ENCODE data around the gene SRPRA.

Gene SRPRA

GRCh38 chr11:126233391-126233790 lies 35.3 kb downstream of the SRPRA start:
- DNase-seq, result no peak
- Mint-ChIP-seq H3K9me3 (no peaks in the 10 kb centered on the region), H3K36me3 (ENCODE audit: low read depth) (peaks cover 45% of the 10 kb centered on the region), H3K27me3 (ENCODE audit: low read depth, poor library complexity) (no peaks in the 10 kb centered on the region), H3K4me3 (no peak overlapping the region), H3K27ac (no peak overlapping the region), H3K4me1 (no peaks in the 10 kb centered on the region)
- TF ChIP-seq CTCF (IDR thresholded peaks at IDR 0.05), result no peak

- Mint-ChIP-seq H3K4me1 (no peaks in the 10 kb centered on the region), H3K27me3 (ENCODE audit: low read depth, poor library complexity) (no peaks in the 10 kb centered on the region), H3K9me3 (no peaks in the 10 kb centered on the region), H3K27ac (no peak overlapping the region), H3K36me3 (ENCODE audit: low read depth) (peaks cover 38% of the 10 kb centered on the region), H3K4me3 (no peak overlapping the region)
- TF ChIP-seq CTCF (IDR thresholded peaks at IDR 0.05), result no peak
- DNase-seq, result no peak
Measured at GRCh38 chr11:126232683-126233082, 36.0 kb downstream of the SRPRA start.

GRCh38 chr11:126231725-126232459 lies 36.8 kb downstream of the SRPRA start:
- Mint-ChIP-seq H3K4me1 (no peaks in the 10 kb centered on the region), H3K27me3 (ENCODE audit: low read depth, poor library complexity) (no peaks in the 10 kb centered on the region), H3K27ac (no peak overlapping the region), H3K36me3 (ENCODE audit: low read depth) (peaks cover 41% of the 10 kb centered on the region), H3K9me3 (peaks cover 5% of the 10 kb centered on the region), H3K4me3 (no peak overlapping the region)
- TF ChIP-seq CTCF (IDR thresholded peaks at IDR 0.05), result no peak
- no peak for DNase-seq

- TF ChIP-seq CTCF (IDR thresholded peaks at IDR 0.05), result no peak
- Mint-ChIP-seq H3K4me3 (no peak overlapping the region), H3K27me3 (ENCODE audit: low read depth, poor library complexity) (no peaks in the 10 kb centered on the region), H3K27ac (no peak overlapping the region), H3K9me3 (peaks cover 18% of the 10 kb centered on the region), H3K4me1 (no peaks in the 10 kb centered on the region), H3K36me3 (ENCODE audit: low read depth) (peaks cover 37% of the 10 kb centered on the region)
- DNase-seq, result no peak
Measured at GRCh38 chr11:126229858-126230540, 38.7 kb downstream of the SRPRA start.

GRCh38 chr11:126226334-126227084 lies 42.2 kb downstream of the SRPRA start:
- no peak overlapping the region for H3K27ac Mint-ChIP-seq
- H3K4me3 Mint-ChIP-seq, result no peak overlapping the region
- H3K4me1 Mint-ChIP-seq, result no peaks in the 10 kb centered on the region
- DNase-seq, result no peak
- peaks cover 24% of the 10 kb centered on the region for H3K9me3 Mint-ChIP-seq
- no peaks in the 10 kb centered on the region for H3K27me3 Mint-ChIP-seq (ENCODE audit: low read depth, poor library complexity)
- peaks cover 53% of the 10 kb centered on the region for H3K36me3 Mint-ChIP-seq (ENCODE audit: low read depth)
- no peak for TF ChIP-seq CTCF (IDR thresholded peaks at IDR 0.05)

Data from nephron progenitor cell (in vitro differentiated cells).